ENCODE measurements around the gene SORCS1.

GRCh38 chr10:106802949-106803348 lies 361.6 kb downstream of the SORCS1 start:
- TF ChIP-seq CTCF (IDR thresholded peaks at IDR 0.05), result no peak
- TF ChIP-seq ZFX (IDR thresholded peaks at IDR 0.05; ENCODE audit: borderline replicate concordance), result no peak
